SK-N-SH treated with all-trans-retinoic acid at 6 μM for 48 hours (cell line): ENCODE results near the gene TBC1D13.

Experiments
- ARNTL ChIP-seq: fragments of 450-650 bp; formaldehyde crosslinking; IDR thresholded peaks from 2 replicates; pipeline ENCODE4 v1.5.0; 2020; ENCODE audit warnings: low read depth, mild to moderate bottlenecking, moderate library complexity, borderline replicate concordance
- CSDC2 ChIP-seq: fragments of 250-450 bp; sonication (Bioruptor Pico); IDR thresholded peaks from 2 replicates; pipeline ENCODE4 v1.5.0; 2020; ENCODE audit warnings: mild to moderate bottlenecking, moderate library complexity
- GLIS3 ChIP-seq: fragments of 250-450 bp; sonication (Bioruptor Pico); IDR thresholded peaks from 2 replicates; pipeline ENCODE4 v1.5.0; 2020; ENCODE audit warnings: mild to moderate bottlenecking, moderate library complexity
- ISL1 ChIP-seq: fragments of 250-450 bp; sonication (Bioruptor Pico); IDR thresholded peaks from 2 replicates; pipeline ENCODE4 v2.1.2; 2022; ENCODE audit warnings: mild to moderate bottlenecking, moderate library complexity
- OSR1 ChIP-seq: fragments of 250-450 bp; sonication (Bioruptor Pico); IDR thresholded peaks from 2 replicates; pipeline ENCODE4 v1.8.0; 2022; ENCODE audit warnings: moderate library complexity, mild to moderate bottlenecking, inconsistent platforms
- PATZ1 ChIP-seq: fragments of 250-450 bp; sonication (Bioruptor Pico); IDR thresholded peaks from 2 replicates; pipeline ENCODE4 v1.8.0; 2020; ENCODE audit warnings: mild to moderate bottlenecking, moderate library complexity, borderline replicate concordance
- POU6F1 ChIP-seq: fragments of 250-450 bp; sonication (Bioruptor Pico); IDR thresholded peaks from 2 replicates; pipeline ENCODE4 v1.8.0; 2021; ENCODE audit warnings: low read depth, mild to moderate bottlenecking, moderate library complexity, borderline replicate concordance
- PPARA ChIP-seq: fragments of 250-450 bp; sonication (Bioruptor Pico); IDR thresholded peaks from 2 replicates; pipeline ENCODE4 v1.5.0; 2020; ENCODE audit warnings: mild to moderate bottlenecking, borderline replicate concordance
- SNAI2 ChIP-seq: fragments of 250-450 bp; sonication (Bioruptor Pico); IDR thresholded peaks from 2 replicates; pipeline ENCODE4 v1.5.0; 2020; ENCODE audit warnings: mild to moderate bottlenecking, moderate library complexity
- ZC3H10 ChIP-seq: fragments of 250-450 bp; sonication (Bioruptor Pico); IDR thresholded peaks from 2 replicates; pipeline ENCODE4 v1.5.1; 2021; ENCODE audit warnings: mild to moderate bottlenecking, moderate library complexity
- ZFP3 ChIP-seq: fragments of 250-450 bp; sonication (Bioruptor Pico); IDR thresholded peaks from 2 replicates; pipeline ENCODE4 v1.5.0; 2020; ENCODE audit warnings: mild to moderate bottlenecking, moderate library complexity
- ZFP30 ChIP-seq: fragments of 450-650 bp; formaldehyde crosslinking; IDR thresholded peaks from 2 replicates; pipeline ENCODE4 v1.5.0; 2022; ENCODE audit warnings: mild to moderate bottlenecking, moderate library complexity
- ZNF70 ChIP-seq: fragments of 450-650 bp; formaldehyde crosslinking; IDR thresholded peaks from 2 replicates; pipeline ENCODE4 v1.5.0; 2020; ENCODE audit warnings: mild to moderate bottlenecking, moderate library complexity

DNA sequence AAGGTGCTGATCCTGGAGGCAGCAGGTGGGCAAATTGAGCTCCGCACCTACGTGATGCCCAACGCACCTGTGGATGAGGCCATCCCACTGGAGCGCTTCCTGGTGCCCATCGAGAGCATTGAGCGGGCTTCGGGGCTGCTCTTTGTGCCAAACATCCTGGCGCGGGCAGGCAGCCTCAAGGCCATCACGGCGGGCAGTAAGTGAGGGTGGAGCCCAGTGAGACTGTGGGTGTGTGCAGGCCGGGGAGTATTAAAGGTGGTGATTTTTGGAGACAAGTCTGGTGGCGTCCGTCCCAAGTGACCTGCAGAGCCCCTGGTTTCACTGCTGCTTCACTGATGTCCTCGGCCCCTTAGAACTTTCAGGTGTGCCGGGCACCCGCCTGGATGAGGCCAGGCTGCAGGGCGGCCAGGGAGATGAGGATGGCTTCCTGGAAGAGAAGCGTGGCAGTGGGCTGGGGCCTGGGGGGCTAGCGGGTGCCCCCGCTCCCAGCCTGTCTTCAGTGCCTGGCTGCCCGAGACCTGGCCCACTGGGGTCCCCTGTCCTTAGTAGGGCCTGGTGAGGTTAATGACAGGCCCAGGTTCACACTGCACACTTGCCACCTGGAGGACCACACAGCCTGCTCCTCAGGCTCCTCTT, 35.5 kb downstream of the TBC1D13 start:
- no peak for TF ChIP-seq ZFP3
- no peak for TF ChIP-seq CSDC2
- TF ChIP-seq PPARA (CRISPR knock-in tag), result no peak
- TF ChIP-seq ISL1 (CRISPR knock-in tag), result no peak
- TF ChIP-seq ZC3H10 (CRISPR knock-in tag), result no peak
- no peak for TF ChIP-seq ZFP30 (CRISPR knock-in tag)
- no peak for TF ChIP-seq ZNF70 (CRISPR knock-in tag)
- no peak for TF ChIP-seq ARNTL (CRISPR knock-in tag)
- no peak for TF ChIP-seq SNAI2 (CRISPR knock-in tag)
- TF ChIP-seq PATZ1 (CRISPR knock-in tag), result no peak
- TF ChIP-seq OSR1 (CRISPR knock-in tag), result no peak
- no peak for TF ChIP-seq GLIS3
- TF ChIP-seq POU6F1 (CRISPR knock-in tag), result no peak
